Esophagus muscularis mucosa (tissue), 4 donors: ENCODE measurements around the gene SLC51A. TPM values are rescaled to one million over a fixed set of nuclear protein-coding genes. Genes with fewer than 3 reads are reported as not detected.

Source experiments
- DNase-seq: peaks from one replicate; pipeline ENCODE4 v3.0.0-alpha.2; 2017; ENCODE audit errors: extremely low spot score
- H3K27ac ChIP-seq, 4 donors: fragments of 200-600 bp; sonication (generic); replicated peaks in 1 of 4; 1 replicate in 3 of 4; 2 replicates in 1 of 4; pipeline ENCODE4 v1.5.1; 2016 to 2019; ENCODE audit warnings: mild to moderate bottlenecking in 1 of 4
- H3K27me3 ChIP-seq, 4 donors: fragments of 200-600 bp; sonication (generic); one replicate each; pipeline versions ENCODE4 v1.5.1 to v1.6.0; 2016 to 2019
- H3K36me3 ChIP-seq, 4 donors: fragments of 200-600 bp; sonication (generic); one replicate each; pipeline ENCODE4 v1.5.1; 2016 to 2019
- H3K4me1 ChIP-seq, 4 donors: fragments of 200-600 bp; sonication (generic); one replicate each; pipeline ENCODE4 v1.5.1; 2016 to 2019
- H3K4me3 ChIP-seq, 4 donors: fragments of 200-600 bp; sonication (generic); 1 replicate in 2 of 4; 2 replicates in 2 of 4; pipeline ENCODE4 v1.5.1; 2016 to 2019; ENCODE audit warnings: mild to moderate bottlenecking in 4 of 4, moderate library complexity in 1 of 4
- H3K9me3 ChIP-seq, 4 donors: fragments of 200-600 bp; sonication (generic); 1 replicate in 3 of 4; 2 replicates in 1 of 4; pipeline ENCODE4 v1.5.1; 2016 to 2019
- EP300 ChIP-seq: sonication (generic); formaldehyde crosslinking; IDR thresholded peaks from one replicate; pipeline ENCODE4 v1.6.1; 2017; ENCODE audit warnings: antibody characterized with exemption
- POLR2A ChIP-seq: fragments of 450-650 bp; IDR thresholded peaks from one replicate; pipeline ENCODE4 v1.6.1; 2017; ENCODE audit warnings: antibody characterized with exemption, moderate library complexity, mild to moderate bottlenecking, low read depth
- POLR2AphosphoS5 ChIP-seq, 2 donors: sonication (generic); formaldehyde crosslinking; IDR thresholded peaks; one replicate each; pipeline ENCODE4 v1.6.1; 2017; ENCODE audit warnings: antibody characterized with exemption in 2 of 2
- WGBS: methylation state at CpG from one replicate; pipeline ENCODE4 v1.1.5; 2018; 5-methylcytosine and 5-hydroxymethylcytosine counted together
- intact Hi-C: fragments of 100-400 bp; cut with DNase I; formaldehyde crosslinking; loops from one replicate; pipeline ENCODE4 v1.15.1; 2023
- small RNA-seq, 3 donors: library from RNA; depleted of rRNA; stranded (forward); fragments of <200 nt; gene quantifications; one replicate each; pipeline ENCODE3, GENCODE V24; 2016
- total RNA-seq, 4 donors: library from RNA; depleted of rRNA; stranded (reverse); fragments of >200 nt; gene quantifications; one replicate each; pipeline versions ENCODE4 v1.1.0 to v1.2.1, GENCODE V29; 2016
- TF ChIP-seq, protein P1 (sequence below), 3 experiments: fragments of 200-600 bp in 2 of 3; fragments of 450-650 bp in 1 of 3; sonication (generic) in 2 of 3; IDR thresholded peaks; one replicate each; pipeline ENCODE4 v1.5.1; 2017 to 2019; ENCODE audit warnings: antibody characterized with exemption in 3 of 3, mild to moderate bottlenecking in 2 of 3, moderate library complexity in 1 of 3

The SLC51A gene
- total RNA-seq, 4 donors from 2014 or later: not detected

DNA sequence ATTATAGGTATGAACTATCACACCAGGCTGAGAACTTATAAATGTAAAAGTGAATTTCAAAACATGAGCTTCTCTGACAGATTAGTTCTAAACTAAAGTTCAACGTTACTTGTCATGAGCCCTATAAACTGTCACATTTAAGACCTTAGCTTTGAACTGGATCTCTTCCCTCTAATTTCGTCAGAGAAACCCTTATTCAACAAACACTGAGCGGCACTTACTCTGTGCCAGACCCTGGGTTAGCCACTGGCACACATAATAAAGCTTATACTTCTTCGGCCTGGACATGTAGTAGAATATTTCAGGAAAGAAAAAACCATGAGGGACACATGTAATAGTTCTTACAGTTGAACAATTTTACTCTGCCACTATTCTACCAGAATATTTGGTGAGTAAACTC, 65.6 kb downstream of the SLC51A start:
- Histone ChIP-seq H3K9me3 (no peaks in the 10 kb centered on the region), H3K36me3 (no peaks in the 10 kb centered on the region), H3K4me3 (no peak overlapping the region), H3K27ac (no peak overlapping the region), H3K27me3 (no peaks in the 10 kb centered on the region), H3K4me1 (peaks cover 48 to 58% (median 56%) of the 10 kb centered on the region in 4 donors)
- WGBS: 88% methylated on average over 4 of the region's 4 CpGs
- no peak for TF ChIP-seq POLR2AphosphoS5 (IDR thresholded peaks at IDR 0.05)
- TF ChIP-seq EP300: no peak
- TF ChIP-seq, protein P1, sequence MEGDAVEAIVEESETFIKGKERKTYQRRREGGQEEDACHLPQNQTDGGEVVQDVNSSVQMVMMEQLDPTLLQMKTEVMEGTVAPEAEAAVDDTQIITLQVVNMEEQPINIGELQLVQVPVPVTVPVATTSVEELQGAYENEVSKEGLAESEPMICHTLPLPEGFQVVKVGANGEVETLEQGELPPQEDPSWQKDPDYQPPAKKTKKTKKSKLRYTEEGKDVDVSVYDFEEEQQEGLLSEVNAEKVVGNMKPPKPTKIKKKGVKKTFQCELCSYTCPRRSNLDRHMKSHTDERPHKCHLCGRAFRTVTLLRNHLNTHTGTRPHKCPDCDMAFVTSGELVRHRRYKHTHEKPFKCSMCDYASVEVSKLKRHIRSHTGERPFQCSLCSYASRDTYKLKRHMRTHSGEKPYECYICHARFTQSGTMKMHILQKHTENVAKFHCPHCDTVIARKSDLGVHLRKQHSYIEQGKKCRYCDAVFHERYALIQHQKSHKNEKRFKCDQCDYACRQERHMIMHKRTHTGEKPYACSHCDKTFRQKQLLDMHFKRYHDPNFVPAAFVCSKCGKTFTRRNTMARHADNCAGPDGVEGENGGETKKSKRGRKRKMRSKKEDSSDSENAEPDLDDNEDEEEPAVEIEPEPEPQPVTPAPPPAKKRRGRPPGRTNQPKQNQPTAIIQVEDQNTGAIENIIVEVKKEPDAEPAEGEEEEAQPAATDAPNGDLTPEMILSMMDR (IDR thresholded peaks at IDR 0.05): no peak
- TF ChIP-seq POLR2A: no peak
- intact Hi-C loops: no loop called here
- DNase-seq: no peak

Small RNA genes lying within 50 kb of the gene (small RNA-seq; reads per million reads assigned to genes)
- 0 reads per million in 3 donors for gene RF00019

Other genes starting within 250 kb of the SLC51A start
- gene TFRC, start 134.4 kb upstream of the SLC51A start, total RNA-seq: 10 to 100 TPM; 47.5 to 81.3 (median 57.7) TPM
- not detected for gene ZDHHC19, start 5.1 kb upstream of the SLC51A start, total RNA-seq
- gene PCYT1A, start 71.2 kb downstream of the SLC51A start, total RNA-seq: 10 to 100 TPM; 55.7 to 62.7 (median 59.3) TPM
- gene DYNLT2B, start 101.7 kb downstream of the SLC51A start, total RNA-seq: 1 to 10 TPM; 5.3 to 9.5 (median 6.8) TPM
- not detected for gene TM4SF19, start 121.9 kb downstream of the SLC51A start, total RNA-seq
- 10 to 100 TPM; 15.6 to 23.7 (median 17.2) TPM for gene UBXN7, start 215.9 kb downstream of the SLC51A start, total RNA-seq